OCI-LY7 (cell line): ENCODE measurements around the gene HPSE.

Experiments used
- EZH2phosphoT487 ChIP-seq: fragments of 200-600 bp; sonication (generic); IDR thresholded peaks from 2 replicates; pipeline ENCODE4 v1.6.1; 2018; ENCODE audit warnings: low read depth, borderline replicate concordance, mild to moderate bottlenecking, mixed run types, antibody characterized with exemption, low read length, moderate library complexity, mixed read lengths
- TF ChIP-seq, protein P1 (sequence below): fragments of 200-600 bp; sonication (generic); conservative IDR thresholded peaks from 2 replicates; pipeline ENCODE4 v1.5.1; 2014; ENCODE audit warnings: mild to moderate bottlenecking, antibody characterized with exemption, low read length, moderate library complexity, mixed read lengths

DNA sequence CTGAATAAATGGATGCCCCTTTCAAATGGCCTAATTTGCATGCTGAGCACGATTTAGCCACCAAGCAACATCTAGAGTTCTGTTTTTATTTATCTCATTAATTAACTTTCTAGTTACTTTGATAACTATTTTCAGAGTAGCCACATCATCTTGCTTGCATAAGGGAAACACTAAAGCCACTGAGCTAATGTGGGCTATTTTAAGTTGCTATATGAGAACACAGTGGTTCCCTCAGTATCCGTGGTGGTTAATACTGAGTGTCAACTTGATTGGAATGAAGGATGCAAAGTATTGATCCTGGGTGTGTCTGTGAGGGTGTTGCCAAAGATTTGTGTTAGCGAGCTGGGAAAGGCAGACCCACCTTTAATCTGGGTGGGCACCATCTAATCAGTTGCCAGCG is 25.4 kb upstream of the HPSE start:
- TF ChIP-seq, protein P1, sequence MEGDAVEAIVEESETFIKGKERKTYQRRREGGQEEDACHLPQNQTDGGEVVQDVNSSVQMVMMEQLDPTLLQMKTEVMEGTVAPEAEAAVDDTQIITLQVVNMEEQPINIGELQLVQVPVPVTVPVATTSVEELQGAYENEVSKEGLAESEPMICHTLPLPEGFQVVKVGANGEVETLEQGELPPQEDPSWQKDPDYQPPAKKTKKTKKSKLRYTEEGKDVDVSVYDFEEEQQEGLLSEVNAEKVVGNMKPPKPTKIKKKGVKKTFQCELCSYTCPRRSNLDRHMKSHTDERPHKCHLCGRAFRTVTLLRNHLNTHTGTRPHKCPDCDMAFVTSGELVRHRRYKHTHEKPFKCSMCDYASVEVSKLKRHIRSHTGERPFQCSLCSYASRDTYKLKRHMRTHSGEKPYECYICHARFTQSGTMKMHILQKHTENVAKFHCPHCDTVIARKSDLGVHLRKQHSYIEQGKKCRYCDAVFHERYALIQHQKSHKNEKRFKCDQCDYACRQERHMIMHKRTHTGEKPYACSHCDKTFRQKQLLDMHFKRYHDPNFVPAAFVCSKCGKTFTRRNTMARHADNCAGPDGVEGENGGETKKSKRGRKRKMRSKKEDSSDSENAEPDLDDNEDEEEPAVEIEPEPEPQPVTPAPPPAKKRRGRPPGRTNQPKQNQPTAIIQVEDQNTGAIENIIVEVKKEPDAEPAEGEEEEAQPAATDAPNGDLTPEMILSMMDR: no peak
- TF ChIP-seq EZH2phosphoT487: no peak
